LHCN-M2 (cell line): Measurements from ENCODE around the gene WBP1. TPM values are rescaled to one million over a fixed set of nuclear protein-coding genes. Genes with fewer than 3 reads are reported as not detected.
"Not testable (repeated sequence)": the region's sequence is repeated elsewhere in the genome, so short reads cannot be mapped to it uniquely, and the experiment has no call there.

Experiments
- DNase-seq: peaks from one replicate; pipeline ENCODE4 v3.0.0-alpha.2; 2012; ENCODE audit warnings: low read depth
- total RNA-seq: library from RNA; depleted of rRNA; stranded (reverse); fragments of >200 nt; gene quantifications from 2 replicates; pipeline ENCODE4 v1.2.3, GENCODE V29; 2014

The WBP1 gene
- total RNA-seq, 1 experiment from 2014 or later = 65.4 TPM

DNA sequence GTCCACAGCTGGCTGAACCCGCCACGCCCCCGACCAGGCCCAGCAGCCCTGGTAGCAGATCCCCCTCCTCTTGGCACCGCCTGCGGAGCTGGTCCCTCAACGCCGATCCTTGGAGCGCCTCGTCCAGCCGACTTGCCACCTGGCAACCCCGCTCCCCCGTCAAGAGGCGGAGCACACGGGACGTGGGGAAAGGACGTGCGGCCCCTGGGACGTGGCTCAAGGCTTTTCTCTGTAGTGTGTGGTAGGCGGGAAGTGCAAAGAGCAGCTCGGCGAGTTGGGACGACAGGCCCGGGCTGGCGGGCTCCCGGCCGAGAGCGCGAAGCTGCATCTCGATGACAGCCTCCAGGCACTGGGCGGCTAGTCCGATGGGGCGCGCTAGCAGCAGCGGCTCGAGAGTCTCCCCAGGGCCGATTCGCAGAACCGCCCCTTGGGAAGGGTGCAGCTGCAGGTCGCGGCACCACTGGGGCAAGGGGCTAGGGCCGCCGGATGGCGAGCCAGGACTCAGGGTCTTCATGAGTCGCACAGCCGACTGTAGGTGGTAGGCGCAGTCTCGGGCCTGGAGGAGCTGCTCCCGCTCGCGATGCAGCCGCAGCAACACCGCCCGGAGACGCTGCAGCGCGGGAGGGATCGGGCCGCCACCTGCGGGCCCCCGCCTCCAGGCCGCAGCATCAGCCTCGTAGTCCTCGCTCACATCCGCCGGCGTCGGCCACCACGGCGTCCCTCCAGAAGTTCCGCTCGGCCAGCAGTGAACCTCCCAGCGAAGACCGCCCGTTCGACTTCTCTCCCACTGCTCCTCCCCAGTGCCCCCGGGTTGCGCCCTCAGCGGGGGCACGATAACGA, 23.9 kb downstream of the WBP1 start:
- DNase-seq = no peak

DNA sequence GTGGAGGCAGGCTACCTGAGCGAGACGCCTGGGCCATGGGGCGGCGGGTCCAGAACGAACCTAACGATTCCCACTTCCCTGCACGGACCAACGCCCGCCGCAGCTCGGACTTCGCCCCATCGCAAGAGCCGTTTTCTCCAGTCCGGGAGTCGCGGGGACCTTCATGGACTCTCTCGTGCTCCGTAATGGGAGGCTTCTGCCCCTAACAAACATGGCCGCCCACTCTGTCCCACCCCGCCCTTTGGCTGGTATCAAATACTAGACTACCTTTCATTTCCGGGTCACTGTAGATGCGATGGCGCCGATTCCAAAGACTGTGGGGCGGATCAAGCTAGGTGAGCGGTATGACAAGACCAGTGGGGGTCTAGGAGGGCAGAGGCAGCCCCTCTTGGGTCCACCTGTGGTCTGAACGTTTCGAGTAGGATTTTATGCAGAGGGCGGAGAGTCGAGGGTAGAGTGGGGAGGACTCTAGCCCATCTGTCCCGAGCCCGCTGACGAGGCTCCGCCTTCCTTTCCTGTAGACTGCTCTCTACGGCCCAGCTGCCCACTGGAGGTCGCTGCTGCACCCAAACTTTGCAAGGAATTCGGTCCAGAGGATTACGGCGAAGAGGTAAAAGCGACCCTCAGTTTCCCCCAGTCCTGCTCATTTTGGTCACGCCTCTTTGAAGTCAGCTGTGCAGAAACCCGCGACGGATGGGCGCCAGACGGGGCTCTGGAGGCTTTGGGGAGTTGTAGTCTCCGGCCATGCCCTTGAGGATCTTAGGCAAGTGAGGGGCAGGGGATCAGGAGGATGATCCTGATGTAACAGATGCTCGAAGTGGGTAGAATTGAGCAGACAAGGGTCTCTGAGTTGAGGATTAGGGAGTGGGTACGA, 24.8 kb downstream of the WBP1 start, which contains the start of the genes CCDC142 and TTC31:
TSS of gene CCDC142 (minus strand) at position 198 of the 874 bp plus-strand sequence. CDS start at position 37, 161 bp downstream.
TSS of gene TTC31 (plus strand) at position 281 of the 874 bp plus-strand sequence. CDS start at position 296, 15 bp downstream.
- peak; percentile 94 for DNase-seq

DNA sequence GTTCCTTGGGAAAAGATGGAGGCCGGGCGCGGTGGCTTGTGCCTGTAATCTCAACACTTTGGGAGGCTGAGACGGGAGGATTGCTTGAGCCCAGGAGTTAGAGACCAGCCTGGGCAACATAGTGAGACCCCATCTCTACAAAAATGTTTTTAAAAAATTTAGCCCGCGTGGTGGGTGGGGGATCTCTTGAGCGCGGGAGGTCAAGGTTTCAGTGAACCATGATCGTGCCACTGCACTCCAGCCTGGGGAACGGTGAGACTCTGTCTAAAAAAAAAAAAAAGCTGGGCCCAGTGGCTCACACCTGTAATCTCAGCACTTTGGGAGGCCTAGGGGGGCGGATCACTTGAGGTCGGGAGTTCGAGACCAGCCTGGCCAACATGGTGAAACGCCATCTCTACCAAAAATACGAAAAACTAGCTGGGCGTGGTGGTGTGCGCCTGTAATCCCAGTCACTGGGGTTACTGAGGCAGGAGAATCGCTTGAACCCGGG, 25.5 kb downstream of the WBP1 start:
- DNase-seq = not testable (repeated sequence)

DNA sequence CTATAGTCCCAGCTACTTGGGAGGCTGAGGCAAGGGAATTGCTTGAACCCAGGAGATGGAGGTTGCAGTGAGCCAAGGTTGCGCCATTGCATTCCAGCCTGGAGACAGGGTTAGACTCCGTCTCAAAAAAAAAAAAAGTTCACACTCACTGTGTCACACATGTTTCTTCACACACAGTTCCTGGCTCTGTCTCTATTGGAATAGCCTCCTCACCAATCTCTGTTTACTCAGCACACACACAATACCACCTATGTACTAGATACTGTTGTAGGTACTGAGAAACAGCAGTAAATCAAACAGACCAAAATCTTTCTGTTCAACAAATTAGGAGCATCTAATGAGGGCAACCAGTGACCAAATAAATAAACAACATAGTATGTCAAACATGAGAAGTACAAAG, 27.9 kb downstream of the WBP1 start:
- DNase-seq = no peak

DNA sequence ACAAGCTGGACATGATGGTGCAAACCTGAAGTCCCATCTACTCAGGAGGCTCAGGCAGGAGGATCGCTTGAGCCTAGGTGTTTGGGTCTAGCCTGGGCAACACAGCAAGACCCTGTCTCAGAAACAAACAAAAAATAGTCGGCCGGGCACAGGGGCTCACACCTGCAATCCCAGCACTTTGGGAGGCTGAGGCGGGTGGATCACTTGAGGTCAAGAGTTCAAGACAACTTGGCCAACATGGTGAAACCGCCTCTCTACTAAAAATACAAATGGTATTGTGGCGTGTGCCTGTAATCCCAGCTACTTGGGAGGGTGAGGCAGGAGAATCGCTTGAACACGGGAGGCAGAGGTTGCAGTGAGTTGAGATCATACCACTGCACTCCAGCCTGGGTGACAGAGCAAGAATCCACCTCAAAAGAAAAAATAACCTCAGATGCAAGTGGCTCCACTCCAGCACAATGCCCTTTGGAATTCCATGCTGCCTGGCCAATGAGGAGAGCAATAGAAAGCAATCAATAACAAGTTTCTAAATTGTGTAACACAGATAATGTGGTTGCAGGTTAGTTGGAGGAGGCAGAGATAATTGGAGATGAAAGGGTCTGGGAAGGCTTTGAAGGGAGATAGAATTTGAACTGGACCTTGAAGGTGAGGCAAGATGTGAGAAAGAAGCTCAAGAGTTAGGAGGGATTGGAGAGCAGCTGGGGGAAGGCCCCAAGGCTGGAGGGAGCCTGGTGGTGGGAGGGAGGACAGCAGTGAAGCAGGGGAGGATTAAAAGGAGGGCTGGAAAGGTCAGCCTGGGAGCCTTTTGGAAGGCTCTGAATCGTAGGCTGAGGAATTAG, 30.6 kb downstream of the WBP1 start:
- DNase-seq = no peak

DNA sequence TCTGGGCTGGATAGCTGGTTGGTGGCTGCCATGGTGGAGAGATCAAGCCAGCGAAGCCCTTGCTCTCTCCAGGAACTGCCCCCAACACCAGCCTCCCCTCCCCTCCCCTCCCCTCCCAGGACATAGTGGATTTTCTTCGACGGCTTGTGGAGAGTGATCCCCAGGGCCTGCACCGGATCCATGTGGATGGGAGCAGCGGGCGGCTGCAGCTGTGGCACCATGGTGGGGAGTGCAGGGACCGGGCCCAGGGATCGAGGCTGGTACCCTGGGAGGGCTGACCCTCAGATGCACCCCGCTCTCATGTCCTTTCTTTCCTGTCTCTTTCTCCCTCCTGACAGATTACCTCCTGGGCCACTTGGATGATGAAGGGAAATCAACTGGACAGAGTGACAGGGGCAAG, 31.7 kb downstream of the WBP1 start:
- DNase-seq = no peak

DNA sequence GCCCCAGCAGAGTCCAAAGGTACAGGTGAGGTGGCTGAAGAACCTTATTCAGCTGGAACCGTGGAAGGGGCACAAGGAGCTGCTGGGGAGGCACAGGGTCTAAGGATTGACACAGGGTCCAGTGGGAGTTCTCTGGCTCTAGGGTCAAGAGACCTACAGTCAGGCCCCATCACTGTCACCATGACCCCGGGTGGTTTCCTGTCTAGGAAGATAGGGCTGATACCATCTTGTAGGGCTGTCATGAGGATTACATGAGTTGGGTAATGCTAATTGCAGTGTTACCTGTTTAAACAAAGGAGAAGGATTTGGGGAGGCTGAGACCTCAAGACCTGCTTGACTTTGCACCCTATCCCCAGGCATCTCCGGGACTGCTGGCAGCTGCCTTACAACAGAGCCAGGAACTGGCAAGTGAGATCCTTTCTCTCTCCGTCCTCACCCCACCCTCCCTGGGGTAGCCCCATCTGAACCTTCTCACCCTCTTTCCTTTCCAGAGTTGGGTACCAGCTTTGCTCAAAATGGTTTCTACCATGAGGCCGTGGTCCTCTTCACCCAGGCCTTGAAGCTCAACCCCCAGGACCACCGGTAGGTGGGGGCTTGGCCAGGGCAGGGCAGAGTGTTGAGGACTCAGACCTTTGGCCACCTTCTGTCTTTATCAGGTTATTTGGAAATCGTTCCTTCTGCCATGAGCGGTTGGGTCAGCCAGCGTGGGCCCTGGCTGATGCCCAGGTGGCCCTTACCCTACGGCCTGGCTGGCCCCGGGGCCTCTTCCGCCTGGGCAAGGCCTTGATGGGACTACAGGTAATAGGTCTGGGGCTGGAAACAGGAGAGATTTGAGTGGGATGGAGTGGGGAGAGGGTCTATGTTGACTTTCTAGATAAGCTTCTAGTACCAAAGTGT, 33.7 kb downstream of the WBP1 start:
- DNase-seq = no peak

DNA sequence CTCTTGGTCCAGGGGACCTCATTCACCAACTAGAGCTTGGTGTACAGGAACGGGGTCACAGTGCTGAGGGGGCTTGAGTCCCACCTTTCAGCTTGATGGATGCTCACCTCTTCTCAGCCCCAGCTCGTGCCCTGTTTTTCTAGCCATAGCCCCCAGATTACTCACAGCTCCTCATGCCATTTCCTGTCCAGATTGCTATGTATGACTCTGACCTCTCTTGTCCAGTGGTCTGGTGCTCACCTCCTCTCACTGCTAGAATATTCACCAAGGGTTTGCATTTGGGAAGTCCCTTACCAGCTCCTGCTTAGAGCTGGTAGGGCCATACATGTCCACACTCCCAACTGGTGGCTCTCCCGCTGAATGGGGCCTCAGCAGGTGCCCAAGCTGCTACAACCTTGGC, 35.3 kb downstream of the WBP1 start:
- DNase-seq = no peak

DNA sequence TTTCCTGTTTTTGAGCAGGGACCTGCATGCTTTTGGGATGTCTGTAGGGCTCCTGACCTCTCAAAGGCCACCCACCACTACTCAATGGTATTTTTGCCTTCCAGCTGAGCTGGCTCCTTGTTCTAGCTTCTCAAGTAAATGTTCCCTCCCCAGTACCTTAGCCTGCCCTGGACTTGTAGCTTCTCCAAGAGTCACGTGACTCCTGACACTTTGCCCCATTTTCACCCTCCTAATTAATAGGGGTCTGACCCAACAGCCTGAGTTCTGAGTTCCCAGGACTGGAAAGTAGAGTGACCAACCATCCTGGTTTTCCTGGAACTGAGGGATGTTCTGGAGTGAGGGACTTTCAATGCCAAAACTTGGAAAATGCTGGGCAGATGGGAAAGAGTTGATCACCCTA, 37.2 kb downstream of the WBP1 start:
- DNase-seq = no peak

DNA sequence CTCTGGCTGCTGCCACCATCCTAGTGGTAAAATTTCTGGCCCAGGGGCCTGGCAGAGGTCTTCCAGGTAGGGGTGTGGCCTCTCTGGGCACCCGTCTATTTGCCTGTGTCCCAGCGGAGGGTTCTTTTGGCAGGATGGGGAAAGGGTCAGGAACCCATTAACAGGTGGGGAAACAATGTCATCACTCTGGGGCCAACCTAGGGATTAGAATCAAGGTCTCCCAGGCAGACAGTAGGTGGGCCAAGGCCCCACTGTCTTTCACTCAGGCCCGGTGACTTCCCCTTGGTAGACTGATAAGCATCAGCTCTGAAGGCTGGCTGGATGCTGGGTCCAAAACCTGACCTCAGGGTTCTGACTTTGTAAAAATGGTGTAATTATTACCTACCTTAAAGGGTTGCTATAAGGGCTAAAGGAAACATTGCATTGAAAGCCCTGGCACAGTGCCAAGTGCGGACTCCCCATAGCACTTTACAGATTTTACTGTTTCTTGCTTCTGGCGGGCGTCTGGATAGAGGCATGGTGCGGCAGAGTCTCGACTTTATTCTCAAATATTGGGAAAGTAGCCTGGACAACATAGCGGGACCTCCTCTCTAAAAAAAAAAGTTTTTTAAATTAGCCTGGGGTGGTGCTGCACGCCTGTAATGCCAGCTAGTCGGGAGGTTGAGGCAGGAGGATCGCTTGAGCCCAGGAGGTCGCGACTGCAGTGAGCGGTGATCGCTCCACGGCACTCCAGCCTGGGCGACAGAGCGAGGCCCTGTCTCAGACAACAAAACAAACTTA, 38.9 kb downstream of the WBP1 start:
- DNase-seq = no peak

DNA sequence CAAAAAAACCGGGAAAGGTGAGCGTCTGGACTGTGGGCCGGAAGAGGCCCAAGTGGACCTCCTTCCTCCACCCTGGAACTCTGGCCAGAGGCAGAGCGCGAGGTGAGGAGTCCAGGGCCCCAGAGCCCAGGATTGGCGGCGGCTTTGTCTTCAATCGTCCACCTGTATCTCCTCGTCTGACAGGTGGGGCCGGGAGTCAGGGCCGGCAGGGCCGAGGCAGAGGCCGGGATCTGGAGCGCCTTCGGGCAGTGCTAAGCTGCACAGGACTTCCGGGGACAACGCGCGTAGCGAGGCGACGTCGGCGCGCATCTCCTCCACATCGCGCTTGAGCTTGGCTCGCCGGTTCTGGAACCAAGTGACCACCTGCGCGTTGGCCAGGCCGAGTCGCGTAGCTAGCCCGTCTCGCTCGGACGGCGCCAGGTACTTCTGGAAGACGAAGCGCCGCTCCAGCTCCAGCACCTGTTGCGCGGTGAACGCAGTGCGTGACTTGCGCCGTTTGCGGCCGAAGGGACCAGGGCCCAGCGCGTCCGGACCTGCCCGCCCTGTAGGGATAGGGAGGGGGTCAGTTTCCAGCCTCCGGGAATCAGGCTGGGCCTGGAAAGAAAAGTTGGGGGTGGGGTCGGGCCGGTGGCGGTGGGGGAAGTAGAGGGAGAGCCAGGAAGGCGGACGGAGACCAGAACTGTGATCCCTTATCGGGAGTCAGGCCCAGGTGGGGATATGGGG, 39.7 kb downstream of the WBP1 start:
- DNase-seq = no peak

DNA sequence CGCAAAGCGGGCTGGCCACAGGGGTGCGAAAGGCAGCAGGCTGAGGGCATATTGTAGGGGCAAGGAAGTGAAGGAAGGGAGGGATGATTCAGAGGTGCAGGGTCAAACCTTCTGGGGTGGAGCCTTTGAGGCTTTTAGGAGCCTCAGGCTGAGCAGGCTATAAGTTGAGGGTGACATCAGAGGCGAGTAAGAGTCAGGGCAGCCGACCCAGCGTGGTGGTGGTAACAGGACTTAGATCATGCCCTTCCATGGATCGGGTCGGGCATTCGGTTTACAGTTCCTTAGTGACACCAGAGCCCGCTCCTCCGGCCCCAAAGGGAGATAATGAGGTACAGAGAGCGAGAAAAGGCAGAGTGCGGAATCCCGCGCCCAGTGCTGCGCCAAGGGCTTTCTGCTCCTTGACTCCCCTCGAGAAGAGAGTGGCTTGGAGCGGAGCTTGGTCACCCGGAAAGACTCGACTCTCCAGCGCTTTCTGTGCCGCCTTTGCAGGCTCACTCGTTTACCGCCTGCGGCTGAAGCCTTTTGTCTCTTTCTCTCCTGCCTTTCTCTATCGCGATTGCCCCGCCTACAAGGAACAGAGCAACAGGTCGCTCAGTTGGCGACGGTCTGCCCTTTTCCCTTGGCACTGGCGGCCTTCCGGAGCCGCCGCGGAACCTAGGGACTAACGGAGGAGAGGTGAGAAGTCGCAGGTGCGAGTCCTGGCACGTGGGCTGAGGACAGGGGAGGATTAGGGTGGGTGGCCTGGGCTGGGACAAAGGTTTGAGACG, 40.4 kb downstream of the WBP1 start:
- DNase-seq = peak; percentile 49

DNA sequence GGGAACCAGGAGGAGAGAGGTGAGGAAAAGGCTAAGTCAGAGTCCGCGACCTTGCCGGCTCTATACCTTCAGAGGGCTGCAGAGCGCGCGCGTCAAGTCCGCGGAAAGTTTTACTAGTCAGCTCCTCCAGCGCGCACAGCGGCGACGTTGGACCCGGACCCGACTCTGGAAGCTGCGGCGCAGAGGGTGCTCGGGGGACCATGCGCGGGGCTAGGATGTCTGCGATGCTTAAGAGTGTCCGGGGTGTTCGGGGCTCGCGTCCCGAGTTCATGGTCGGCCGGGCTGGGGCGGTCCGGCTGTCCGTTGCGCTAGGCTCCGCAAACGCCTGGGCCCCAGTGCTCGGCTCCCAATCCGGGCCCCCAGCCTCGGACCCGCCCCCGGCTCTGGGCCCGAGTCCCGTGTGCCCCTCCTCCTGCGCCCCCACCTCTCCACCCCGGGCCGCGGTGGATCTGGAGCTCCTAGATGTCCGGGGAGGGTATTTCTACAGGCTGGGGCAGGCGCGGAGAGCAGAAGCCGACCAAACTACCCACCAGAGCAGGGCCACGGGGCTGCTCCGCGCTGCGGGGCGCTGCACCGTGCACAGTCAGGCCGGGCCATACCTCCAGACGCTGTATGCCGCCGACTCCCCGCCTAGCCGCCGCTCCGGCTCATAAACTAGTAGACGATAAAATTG, 41.2 kb downstream of the WBP1 start, which contains the start of gene LBX2:
TSS of gene LBX2 (minus strand) at position 337 of the 673 bp plus-strand sequence. CDS start at position 271, 66 bp downstream.
- no peak for DNase-seq

DNA sequence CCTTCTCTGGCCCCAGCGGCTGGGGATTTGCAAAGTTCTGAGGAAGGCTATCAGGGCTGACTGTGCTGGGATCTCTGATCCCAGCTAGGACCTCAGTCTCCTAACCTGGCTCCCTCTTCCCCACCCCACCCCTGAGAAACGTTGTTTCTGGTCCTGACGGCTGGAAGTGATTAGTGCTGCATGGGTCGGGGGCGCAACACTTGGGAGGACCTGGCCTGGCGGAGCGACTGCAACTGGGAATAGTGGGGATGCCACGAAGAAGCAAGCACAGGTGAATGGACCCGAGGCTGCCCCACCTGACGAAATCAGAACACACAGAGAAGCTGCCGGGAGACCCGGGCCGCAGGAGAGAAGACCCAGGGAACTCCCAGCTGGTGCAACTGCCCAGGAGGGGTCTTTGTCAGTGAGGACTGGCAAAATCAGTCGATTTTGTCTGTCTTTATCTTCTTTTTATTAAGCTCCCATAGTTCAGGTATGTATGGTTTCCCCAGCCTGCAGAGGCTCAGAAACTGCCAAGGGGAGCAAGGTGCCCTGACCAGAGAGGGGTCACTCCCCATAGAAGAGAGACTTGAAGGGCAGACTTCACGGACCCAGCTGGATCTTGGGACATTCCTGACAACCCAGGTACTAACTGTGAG, 41.8 kb downstream of the WBP1 start:
- DNase-seq = no peak

DNA sequence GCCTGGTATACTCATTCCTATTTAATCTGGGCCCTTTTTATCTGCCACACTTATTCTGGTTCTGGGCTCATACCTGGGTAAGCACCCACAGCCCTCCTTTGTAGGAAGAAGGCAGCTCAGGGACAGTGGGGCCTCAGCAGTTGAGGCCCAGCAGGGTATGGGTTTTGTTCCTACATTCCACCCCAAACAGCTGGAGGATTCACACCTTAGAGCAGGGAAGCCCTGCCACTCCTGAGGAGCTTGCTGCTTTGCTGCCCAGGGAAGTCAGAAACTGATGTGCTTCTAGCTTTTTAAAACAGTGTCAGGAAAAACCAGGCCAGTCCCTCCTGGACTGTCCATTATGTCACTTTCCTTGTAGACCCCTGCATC, 42.3 kb downstream of the WBP1 start:
- no peak for DNase-seq

DNA sequence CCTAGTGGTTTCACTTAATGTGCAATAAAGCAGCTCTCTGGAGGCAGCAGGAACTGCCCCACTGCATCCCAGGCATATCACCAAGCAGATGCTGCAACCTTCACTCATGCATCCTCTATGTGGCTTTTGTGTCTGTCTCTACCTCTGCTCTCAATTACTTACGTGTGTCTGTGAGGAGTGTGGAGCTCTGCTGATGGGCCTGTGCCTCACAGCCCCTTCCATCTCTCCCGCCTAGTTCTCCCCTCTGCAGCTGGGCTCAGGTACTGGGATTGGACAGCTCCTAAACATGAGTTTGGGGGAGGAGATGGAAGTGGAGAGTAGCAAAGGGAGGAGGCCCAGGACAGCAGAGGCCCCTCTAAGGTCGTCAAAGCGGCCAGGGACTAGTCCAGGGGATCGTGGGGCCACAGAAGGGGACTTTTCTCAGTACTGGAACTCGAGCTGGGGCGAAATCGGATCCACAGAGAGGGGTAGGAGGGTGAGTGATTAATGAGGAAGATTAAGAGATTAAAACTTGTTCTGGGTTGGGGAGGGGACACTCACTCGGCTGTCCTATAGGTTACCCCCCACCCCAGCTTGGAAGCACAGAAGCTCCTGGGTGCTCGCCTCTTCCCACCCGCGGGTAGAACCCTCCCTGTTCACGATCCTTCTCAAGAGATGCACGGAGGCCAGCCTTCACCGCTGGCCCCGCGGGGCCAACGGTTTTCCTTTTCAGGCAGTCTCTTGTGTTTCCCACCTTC, 43.3 kb downstream of the WBP1 start:
- DNase-seq = no peak
